Measurements from ENCODE around the gene MOB3B. TPM values are rescaled to one million over a fixed set of nuclear protein-coding genes. Genes with fewer than 3 reads are reported as not detected.

Gene MOB3B
- total RNA-seq, 1 donor from 2014 or later, result 14.8 TPM

DNA sequence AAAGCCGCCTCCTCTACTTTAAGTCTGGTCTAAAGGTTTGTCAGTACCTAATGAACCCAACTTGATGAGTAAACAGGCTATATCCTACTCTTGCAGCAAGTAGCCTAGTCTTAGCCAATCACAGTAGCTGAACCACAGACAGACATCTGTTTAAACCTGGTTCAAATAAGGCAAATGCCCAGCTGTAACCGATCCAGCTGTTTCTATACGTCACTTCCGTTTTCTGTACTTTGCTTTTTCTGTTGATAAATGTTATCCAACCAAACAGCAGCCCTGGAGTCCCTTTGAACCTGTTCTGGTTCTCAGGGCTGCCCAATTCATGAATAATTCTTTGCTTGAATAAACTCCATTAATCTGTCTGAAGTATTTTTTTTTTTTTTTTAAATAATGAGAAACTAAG, 155.8 kb downstream of the MOB3B start:
- Mint-ChIP-seq H3K9me3 (no peaks in the 10 kb centered on the region), H3K36me3 (no peaks in the 10 kb centered on the region), H3K27me3 (ENCODE audit: low read depth) (no peaks in the 10 kb centered on the region), H3K4me1 (peaks cover 38% of the 10 kb centered on the region), H3K4me3 (no peak overlapping the region), H3K27ac (no peak overlapping the region)
- DNase-seq (ENCODE audit: low spot score in 2 of 2, unreplicated experiment in 2 of 2), result no peak
- TF ChIP-seq, protein P1, sequence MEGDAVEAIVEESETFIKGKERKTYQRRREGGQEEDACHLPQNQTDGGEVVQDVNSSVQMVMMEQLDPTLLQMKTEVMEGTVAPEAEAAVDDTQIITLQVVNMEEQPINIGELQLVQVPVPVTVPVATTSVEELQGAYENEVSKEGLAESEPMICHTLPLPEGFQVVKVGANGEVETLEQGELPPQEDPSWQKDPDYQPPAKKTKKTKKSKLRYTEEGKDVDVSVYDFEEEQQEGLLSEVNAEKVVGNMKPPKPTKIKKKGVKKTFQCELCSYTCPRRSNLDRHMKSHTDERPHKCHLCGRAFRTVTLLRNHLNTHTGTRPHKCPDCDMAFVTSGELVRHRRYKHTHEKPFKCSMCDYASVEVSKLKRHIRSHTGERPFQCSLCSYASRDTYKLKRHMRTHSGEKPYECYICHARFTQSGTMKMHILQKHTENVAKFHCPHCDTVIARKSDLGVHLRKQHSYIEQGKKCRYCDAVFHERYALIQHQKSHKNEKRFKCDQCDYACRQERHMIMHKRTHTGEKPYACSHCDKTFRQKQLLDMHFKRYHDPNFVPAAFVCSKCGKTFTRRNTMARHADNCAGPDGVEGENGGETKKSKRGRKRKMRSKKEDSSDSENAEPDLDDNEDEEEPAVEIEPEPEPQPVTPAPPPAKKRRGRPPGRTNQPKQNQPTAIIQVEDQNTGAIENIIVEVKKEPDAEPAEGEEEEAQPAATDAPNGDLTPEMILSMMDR (IDR thresholded peaks at IDR 0.05; ENCODE audit: unreplicated experiment), result no peak

DNA sequence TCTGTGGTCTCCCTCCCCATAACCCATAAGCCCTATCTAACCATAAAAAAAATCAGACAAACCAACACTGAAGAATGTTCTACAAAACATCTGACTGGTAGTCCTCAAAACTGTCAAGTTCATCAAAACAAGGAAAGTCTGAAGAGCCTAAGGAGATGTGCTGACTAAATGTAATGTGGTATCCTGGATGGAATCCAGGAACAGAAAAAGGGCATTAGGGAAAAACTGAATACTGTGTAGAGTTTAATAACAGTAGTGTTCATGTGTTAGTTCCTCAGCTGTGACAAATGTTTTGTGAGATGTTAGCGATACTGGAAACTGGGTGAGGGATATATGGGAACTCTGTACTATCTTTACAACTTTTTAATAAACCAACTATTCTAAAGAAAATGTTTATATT, 157.0 kb downstream of the MOB3B start:
- H3K4me3 Mint-ChIP-seq, result no peak overlapping the region
- H3K4me1 Mint-ChIP-seq, result peaks cover 45% of the 10 kb centered on the region
- no peaks in the 10 kb centered on the region for H3K9me3 Mint-ChIP-seq
- no peaks in the 10 kb centered on the region for H3K36me3 Mint-ChIP-seq
- H3K27me3 Mint-ChIP-seq (ENCODE audit: low read depth), result no peaks in the 10 kb centered on the region
- DNase-seq (ENCODE audit: low spot score in 2 of 2, unreplicated experiment in 2 of 2), result no peak
- H3K27ac Mint-ChIP-seq, result peak overlapping the region; percentile 6
- TF ChIP-seq, protein P1 (IDR thresholded peaks at IDR 0.05; ENCODE audit: unreplicated experiment), result no peak

DNA sequence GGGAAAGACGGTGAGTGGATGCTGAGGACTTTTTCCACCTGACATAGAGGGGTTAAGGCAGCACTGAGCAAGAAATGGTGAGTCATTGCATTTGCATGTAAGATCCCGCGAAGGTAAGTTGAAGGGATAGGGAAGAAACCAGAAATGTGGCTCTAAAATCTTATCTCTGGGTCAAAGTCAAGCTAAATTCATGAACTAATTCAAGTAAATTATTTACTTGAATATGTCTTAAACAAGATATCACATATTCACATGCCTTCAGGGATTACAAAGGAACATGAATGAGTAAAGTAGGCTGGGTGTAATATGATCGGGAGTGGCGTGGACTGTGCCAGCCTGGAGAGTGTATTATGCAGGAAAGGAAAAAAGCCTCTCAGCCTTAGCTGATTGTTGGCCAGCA, 158.2 kb downstream of the MOB3B start:
- peaks cover 52% of the 10 kb centered on the region for H3K4me1 Mint-ChIP-seq
- H3K27ac Mint-ChIP-seq, result peak overlapping the region; percentile 83
- no peaks in the 10 kb centered on the region for H3K9me3 Mint-ChIP-seq
- TF ChIP-seq, protein P1 (IDR thresholded peaks at IDR 0.05; ENCODE audit: unreplicated experiment), result no peak
- no peak overlapping the region for H3K4me3 Mint-ChIP-seq
- no peaks in the 10 kb centered on the region for H3K27me3 Mint-ChIP-seq (ENCODE audit: low read depth)
- no peak for DNase-seq (ENCODE audit: low spot score in 2 of 2, unreplicated experiment in 2 of 2)
- H3K36me3 Mint-ChIP-seq, result no peaks in the 10 kb centered on the region

DNA sequence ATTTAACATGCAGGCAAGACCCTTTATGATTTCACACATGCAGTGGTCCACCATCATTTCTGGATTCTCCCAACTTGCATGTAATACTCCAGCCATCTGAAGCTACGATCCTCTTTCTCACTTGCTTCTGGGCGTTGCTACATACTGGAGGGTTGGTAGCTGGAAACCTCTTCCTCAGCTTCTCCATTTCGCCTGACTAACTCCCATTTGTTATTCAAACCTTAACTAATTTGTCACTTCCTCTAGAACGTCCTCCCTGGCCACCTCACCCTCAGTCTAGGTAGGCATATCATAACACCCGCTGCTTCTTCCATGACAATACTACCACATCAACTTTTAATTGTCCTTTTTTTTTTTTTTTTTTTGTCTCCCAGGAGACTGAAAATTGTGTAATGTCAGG, 160.0 kb downstream of the MOB3B start:
- TF ChIP-seq, protein P1 (IDR thresholded peaks at IDR 0.05; ENCODE audit: unreplicated experiment), result no peak
- no peaks in the 10 kb centered on the region for H3K9me3 Mint-ChIP-seq
- H3K36me3 Mint-ChIP-seq, result no peaks in the 10 kb centered on the region
- no peak overlapping the region for H3K27ac Mint-ChIP-seq
- DNase-seq (ENCODE audit: low spot score in 2 of 2, unreplicated experiment in 2 of 2), result no peak
- H3K4me3 Mint-ChIP-seq, result no peak overlapping the region
- no peaks in the 10 kb centered on the region for H3K27me3 Mint-ChIP-seq (ENCODE audit: low read depth)
- H3K4me1 Mint-ChIP-seq, result peaks cover 68% of the 10 kb centered on the region

DNA sequence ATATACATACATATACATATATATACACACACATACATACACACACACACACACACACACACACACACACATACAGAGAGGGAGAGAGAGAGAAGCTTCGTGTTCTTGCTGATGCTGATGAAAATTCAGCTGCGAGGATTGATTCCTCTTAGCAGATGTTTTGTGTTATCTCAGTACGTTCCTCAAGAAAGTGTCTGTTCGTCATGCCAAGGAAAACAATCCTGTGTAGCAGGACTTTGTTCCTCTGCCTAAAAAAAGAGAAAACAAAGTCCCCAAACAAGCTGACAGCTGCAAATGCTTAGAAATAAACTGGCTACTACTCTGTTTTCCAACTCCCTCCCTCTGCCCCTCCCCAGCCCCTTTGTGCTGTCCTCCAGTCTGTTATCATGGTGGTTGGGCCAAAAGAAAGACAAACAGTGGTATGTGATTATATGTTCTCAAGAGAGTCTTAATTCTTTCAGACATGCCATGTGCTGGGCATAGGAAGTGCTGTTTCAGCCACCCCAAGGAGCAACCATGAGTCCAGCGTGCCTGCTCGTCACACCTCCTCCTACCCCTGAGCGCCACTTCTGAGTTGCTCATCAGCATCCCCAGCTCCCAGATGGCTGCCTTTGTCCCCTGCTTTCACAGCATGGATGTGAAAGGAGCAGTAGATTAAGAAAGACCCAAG, 161.2 kb downstream of the MOB3B start:
- TF ChIP-seq, protein P1 (IDR thresholded peaks at IDR 0.05; ENCODE audit: unreplicated experiment), result no peak
- peaks cover 68% of the 10 kb centered on the region for H3K4me1 Mint-ChIP-seq
- H3K36me3 Mint-ChIP-seq, result no peaks in the 10 kb centered on the region
- H3K27me3 Mint-ChIP-seq (ENCODE audit: low read depth), result no peaks in the 10 kb centered on the region
- peak overlapping the region; percentile 60 for H3K27ac Mint-ChIP-seq
- H3K9me3 Mint-ChIP-seq, result no peaks in the 10 kb centered on the region
- no peak overlapping the region for H3K4me3 Mint-ChIP-seq
- DNase-seq (ENCODE audit: low spot score in 2 of 2, unreplicated experiment in 2 of 2), result no peak

Measured in mesothelial cell of epicardium (in vitro differentiated cells).